Activated gamma-delta T cell (primary cell): ENCODE results near the gene TRAPPC2.
"Not testable (repeated sequence)": the region's sequence is repeated elsewhere in the genome, so short reads cannot be mapped to it uniquely, and the experiment has no call there.

ENCODE experiments used
- DNase-seq: peaks from one replicate; lab custom pipeline; 2025; lab: John Stamatoyannopoulos, UW

Gene TRAPPC2

GRCh38 chrX:13747836-13748235 is 13.4 kb upstream of the TRAPPC2 start:
- DNase-seq = no peak

- no peak for DNase-seq
Measured at GRCh38 chrX:13742397-13743176, 8.2 kb upstream of the TRAPPC2 start.

GRCh38 chrX:13741695-13742094 is 7.3 kb upstream of the TRAPPC2 start:
- DNase-seq = no peak

GRCh38 chrX:13733506-13733905 is 914 bp downstream of the TRAPPC2 start:
- no peak for DNase-seq

GRCh38 chrX:13732246-13733067 is 2.0 kb downstream of the TRAPPC2 start:
- DNase-seq = no peak

- DNase-seq = not testable (repeated sequence)
Measured at GRCh38 chrX:13730523-13730922, 3.9 kb downstream of the TRAPPC2 start.

GRCh38 chrX:13726583-13726982 is 7.8 kb downstream of the TRAPPC2 start:
- DNase-seq = not testable (repeated sequence)

GRCh38 chrX:13724878-13725277 is 9.5 kb downstream of the TRAPPC2 start:
- peak; percentile 17 for DNase-seq

GRCh38 chrX:13721819-13722519 is 12.5 kb downstream of the TRAPPC2 start:
- no peak for DNase-seq

GRCh38 chrX:13721371-13721770 is 13.0 kb downstream of the TRAPPC2 start:
- DNase-seq = no peak

GRCh38 chrX:13719192-13719856 is 15.1 kb downstream of the TRAPPC2 start:
- no peak for DNase-seq

- no peak for DNase-seq
Measured at GRCh38 chrX:13717700-13718472, 16.5 kb downstream of the TRAPPC2 start.

- DNase-seq = no peak
Measured at GRCh38 chrX:13716905-13717304, 17.5 kb downstream of the TRAPPC2 start.

GRCh38 chrX:13716455-13716854 is 18.0 kb downstream of the TRAPPC2 start:
- no peak for DNase-seq

- no peak for DNase-seq
Measured at GRCh38 chrX:13711141-13711540, 23.3 kb downstream of the TRAPPC2 start.

- DNase-seq = no peak
Measured at GRCh38 chrX:13703589-13703988, 30.8 kb downstream of the TRAPPC2 start.

GRCh38 chrX:13703135-13703534 is 31.3 kb downstream of the TRAPPC2 start:
- DNase-seq = no peak

GRCh38 chrX:13702111-13702789 is 32.2 kb downstream of the TRAPPC2 start:
- DNase-seq = no peak

- DNase-seq = no peak
Measured at GRCh38 chrX:13700380-13700779, 34.0 kb downstream of the TRAPPC2 start.

GRCh38 chrX:13699183-13699826 is 35.1 kb downstream of the TRAPPC2 start:
- no peak for DNase-seq
